DMS153 treated with DMSO at 0.1 percent for 48 hours (cell line): ENCODE results near the gene GFPT2.

ENCODE experiments used
- DNase-seq: peaks from one replicate; lab custom pipeline; 2025; ENCODE audit not compliant: unreplicated experiment; lab: John Stamatoyannopoulos, UW

GFPT2 gene

DNA sequence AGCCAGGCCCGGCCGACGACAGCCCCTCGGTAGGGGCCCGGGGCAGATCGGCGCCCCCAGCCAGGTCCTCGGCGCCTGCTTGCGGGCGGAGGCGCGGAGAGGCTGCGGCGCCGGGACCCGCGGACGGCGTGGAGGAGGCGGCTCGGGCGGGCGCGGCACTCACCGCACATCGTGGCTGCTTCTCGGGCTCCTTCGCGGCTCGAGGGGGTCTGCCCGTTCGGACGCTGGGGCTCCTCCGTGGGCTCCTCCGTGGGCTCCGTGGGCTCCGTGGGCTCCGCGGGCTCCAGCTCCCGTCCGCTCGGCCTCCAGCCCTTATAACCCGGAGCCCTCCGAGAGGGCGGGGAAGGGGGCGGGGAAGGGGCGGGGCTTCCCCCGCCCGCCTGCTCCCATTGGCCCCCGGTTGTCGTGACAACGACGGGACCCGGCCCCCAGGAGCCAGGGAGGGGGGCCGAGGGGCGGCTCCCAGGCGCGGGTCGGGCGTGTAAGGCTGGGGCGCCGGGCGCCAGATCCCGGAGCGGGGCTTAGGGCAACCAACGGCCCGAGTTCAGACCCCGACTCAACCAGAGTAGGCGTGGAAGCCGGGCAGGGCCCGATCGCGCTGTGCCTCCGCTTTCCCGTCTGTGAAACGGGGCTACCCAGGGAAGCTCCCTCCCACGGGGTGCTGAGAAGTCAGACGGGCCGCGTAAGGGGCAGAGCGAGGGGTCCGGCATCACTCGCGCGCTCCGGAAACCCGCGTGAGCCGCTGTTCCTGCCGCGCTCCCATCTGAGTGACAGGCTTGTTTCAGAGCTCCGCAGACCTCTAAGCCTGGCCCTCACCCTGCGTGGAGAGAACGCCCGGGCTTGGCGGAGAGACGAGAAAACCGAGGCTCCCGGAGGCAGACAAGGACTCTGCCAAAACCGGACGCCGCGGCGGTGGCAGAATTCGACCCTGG is at the start of gene GFPT2:
GFPT2 (minus strand) TSS at position 289 of the 932 bp plus-strand sequence; CDS start at position 170, 119 bp downstream.
- no peak for DNase-seq

- no peak for DNase-seq
Observed at GRCh38 chr5:180402716-180403115, 49.6 kb upstream of the GFPT2 start.

GRCh38 chr5:180401229-180401907 is 48.2 kb upstream of the GFPT2 start:
- DNase-seq = no peak

DNA sequence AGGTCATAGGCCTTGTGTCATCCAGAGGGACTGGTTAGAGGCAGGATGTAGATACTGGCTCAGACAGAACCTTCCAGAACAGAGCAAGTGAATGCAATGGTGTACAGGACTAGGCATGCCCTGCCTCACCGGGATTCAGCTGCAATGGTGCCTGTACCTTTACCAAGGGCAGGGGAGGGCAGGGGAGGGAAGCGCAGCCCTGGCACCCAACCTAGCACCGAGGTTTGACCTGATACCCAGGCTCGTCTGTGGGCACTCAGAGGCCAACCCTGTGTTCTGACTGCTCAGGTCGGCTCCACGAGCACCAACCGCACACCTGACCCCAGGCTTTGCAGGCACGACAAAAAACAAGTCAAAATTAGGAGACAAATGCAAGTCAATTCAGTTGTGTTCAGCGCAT is 47.3 kb upstream of the GFPT2 start:
- no peak for DNase-seq

DNA sequence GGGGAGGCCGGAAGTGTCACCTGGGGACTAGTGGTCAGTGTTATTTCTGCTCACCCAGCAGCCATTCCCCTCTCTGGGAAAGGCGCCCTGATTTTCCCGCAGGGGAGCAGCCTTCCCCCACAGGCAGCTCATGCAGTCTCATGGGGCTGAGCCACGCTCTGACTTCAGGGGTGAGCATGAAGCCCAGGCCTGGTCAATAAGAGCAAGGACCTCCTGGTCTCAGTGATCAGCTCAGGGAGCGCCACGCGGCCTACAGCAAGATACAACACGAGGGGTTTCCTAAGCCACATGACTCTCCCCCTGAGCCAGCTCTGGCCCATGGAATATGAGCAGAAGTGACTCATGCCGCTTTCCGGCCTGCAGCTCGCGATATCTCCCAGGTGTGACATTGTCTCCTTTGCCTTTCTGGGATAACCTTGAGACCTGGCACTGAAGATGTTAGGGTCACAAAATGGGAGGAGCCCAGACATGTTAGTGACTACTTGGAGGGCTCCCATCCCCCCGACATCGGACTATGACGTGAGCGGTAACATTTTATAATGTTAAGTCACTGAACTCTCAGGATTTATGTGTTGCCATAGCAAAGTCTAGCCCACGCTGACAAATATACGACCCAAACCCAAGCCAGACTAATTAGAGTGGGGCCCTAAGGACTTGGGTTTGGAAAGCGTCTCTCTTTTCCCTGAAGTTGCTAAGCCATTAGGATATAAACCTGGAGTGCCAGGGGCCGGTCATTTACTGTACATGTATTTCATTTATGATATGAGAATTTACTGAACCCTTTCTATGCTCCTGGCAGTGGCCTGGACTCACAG is 46.5 kb upstream of the GFPT2 start:
- no peak for DNase-seq

DNA sequence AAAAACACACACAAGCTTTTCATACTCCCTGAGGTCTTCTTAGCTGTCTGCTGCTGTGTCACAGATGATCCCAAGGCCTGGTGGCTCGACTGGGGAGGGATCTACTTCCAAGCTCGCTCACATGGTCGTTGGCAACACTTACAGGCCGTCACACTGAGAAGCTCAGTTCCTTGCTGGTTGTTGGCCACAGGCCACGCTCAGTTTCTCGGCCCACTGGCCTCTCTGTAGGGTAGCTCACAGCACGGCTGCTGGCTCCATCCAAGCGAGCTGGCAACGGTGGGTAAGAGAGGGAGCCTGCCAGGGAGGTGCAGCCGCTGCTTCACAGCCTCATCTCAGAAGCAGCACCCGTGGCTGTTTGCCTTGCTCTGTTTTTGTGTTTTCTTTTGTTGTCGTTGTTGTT is 43.8 kb upstream of the GFPT2 start:
- DNase-seq = no peak

DNA sequence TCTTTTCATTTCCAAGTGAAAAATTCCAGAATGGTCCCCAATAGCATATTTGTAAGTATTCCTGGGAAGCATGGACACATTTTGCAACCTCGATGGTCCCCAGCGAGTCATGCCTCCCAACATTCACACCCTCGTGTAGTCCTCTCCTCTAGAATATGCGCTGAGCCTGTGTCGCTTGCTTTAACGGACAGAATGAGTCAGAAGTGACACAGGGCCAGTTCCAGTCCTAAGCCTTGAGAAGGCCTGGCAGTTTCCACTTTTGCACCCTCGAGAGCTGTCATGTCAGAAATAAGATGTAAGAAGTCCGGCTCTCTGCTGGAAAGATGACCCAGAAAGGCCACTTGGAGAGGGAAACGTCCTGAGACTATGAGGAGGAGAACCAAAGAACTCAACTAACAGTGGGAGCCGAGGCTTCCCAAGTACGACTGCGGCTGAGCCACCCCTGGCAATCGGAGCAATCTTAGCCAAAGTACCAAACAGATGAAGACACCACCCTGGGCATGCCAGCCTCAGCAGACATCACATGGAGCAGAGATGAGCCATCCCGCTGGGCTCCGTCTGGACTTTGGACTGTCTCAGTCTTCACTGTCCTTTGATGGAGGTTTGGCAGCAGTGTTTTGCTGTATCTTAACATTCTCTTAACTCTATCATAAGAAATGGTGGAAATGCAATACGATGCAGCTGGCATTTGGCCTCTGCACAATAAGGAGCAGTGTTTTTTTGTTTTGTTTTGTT is 42.6 kb upstream of the GFPT2 start:
- DNase-seq = no peak

GRCh38 chr5:180394031-180394636 is 41.0 kb upstream of the GFPT2 start:
- no peak for DNase-seq

DNA sequence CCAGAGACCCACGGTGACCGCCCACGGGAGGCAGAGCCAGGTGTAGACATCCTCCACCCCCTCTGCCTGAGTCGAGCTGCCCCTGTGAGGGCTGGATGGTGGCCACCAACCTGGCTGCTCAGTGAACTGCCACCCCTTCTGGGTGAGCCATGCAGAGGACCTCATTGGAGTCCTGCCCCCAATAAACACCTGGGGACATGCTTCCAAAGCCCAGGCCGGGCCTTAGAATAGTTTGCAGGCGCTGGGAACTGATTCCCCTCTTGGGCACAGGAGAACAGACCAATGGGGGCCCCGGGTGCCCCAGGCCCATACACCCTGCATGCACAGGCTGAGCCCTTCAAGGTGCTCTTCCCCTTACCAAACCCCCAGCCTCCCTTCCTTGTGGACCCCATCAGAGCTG is 38.1 kb upstream of the GFPT2 start:
- no peak for DNase-seq

GRCh38 chr5:180390441-180391190 is 37.5 kb upstream of the GFPT2 start:
- DNase-seq = no peak

- no peak for DNase-seq
Observed at GRCh38 chr5:180389252-180390101, 36.3 kb upstream of the GFPT2 start.

GRCh38 chr5:180387798-180388197 is 34.7 kb upstream of the GFPT2 start:
- DNase-seq = no peak

- DNase-seq = no peak
Observed at GRCh38 chr5:180382926-180383325, 29.8 kb upstream of the GFPT2 start.

DNA sequence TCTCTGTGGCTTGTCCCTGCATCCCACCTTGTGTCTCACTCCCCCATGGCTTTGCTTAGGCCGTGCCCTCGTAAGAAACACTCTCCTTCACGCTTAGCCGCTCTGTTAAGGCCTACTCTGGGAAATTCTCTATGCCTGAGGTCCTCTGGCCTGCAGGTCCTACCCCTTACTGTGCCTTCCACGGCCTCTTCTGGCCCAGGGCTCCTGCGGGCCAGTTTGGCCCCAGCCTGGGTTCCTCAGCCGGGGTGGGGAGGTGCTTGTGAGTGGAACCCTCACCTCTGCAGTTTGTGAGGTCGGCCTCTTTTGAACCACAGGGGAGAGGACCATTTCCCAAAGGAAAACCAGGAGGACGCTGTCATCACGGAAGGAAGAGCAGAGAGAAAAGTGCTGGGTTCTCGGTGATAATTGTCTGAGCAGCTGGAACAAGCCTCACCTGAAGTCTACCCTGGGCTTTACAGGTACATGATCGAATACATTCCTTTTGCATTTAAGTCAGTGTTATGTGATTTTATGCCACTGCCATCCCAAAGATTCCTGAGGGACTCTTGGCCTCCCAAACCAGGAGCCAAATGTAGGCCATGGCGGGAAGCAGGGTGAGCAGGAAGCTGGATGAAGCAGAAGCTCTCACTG is 28.8 kb upstream of the GFPT2 start:
- no peak for DNase-seq

GRCh38 chr5:180381428-180381827 is 28.3 kb upstream of the GFPT2 start:
- DNase-seq = no peak

DNA sequence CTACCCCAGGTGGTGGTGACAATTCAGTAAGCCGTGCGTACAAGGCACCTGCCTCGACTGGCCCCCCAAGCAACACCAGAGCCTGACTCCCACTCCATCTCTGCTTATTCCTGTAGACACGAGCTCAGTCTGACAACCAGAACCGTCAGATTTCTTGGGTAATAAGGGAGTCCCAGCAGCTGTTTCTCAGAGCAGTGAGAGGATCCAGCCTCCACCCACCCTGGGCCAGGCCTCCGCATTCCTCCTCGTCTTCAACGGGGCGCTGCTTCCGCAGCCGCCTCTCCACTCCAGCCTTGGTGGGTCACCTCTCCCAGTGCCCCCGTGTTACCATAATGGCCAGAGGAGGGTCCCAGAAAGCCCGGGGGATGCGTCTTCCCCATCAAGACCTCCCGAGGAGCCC is 27.7 kb upstream of the GFPT2 start:
- no peak for DNase-seq

- DNase-seq = no peak
Observed at GRCh38 chr5:180380441-180380840, 27.3 kb upstream of the GFPT2 start.

DNA sequence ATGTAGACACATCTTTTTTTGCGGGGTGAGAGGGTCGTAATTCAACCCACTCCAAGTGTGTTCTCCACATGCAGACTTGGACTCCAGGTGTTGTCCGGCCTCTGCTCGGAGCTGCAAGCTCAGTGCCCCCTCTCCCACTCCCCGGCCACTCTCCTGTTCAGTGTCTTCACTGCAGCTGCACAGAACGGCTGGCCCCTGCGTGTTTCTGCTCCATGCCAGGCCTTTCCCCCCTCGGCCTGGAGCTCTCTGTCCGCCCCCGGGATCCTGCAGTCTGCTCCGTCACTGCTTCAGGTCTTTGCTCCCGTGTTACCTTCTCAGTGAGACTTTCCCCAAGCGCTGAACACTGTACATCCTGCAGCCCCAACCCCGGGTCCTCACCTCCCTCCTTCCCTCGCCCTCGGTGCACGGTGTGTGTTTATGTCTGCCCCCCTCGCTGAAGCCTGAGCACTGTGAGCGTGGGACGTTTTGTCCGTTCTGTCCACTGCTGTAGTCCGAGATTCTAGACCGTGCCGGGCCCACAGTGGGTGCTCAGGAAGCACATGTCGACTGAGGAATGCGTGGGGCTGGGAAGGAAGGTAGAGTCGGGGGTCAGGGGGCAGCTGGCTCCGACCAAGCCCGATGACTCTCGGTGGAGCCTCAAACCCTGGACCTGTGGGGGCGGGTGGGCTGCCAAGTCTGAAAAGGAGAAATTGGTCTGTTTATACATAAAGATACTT is 26.4 kb upstream of the GFPT2 start:
- DNase-seq = no peak
